ENCODE results near the gene TUBA1A. TPM values are rescaled to one million over a fixed set of nuclear protein-coding genes. Genes with fewer than 3 reads are reported as not detected.
A peak's percentile ranks its signal among the peaks of the same experiment; 100 is the strongest.

Gene TUBA1A
- total RNA-seq, 1 donor = 834 TPM

DNA sequence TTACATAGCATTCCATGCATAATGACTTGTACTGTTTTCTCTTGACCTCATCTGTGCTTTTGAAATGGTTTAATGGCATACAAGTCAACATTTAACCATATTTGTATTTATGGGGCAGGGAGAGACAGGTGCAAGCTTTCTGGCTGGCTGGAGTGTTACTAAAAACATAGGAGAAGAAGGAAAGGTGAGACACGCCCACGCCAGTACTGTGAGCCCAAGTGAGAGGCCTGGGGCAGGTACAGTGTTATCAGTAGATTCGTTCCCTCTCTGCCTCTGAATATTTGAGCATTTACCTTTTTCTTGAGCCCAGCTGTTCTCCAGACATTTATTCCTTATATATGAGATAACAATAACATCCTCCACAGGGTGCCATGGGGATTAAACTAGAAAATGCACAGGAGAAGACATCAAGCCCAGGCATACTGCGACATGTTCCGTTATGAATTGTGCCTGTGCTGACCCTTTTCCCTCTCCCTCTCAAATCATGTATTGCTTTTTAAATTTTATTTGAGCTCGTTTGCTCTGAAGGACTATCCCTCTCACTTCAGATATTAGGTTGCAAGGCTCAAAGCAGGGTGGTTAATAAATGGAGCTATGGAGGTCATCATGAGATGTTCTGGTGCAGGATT lies 41.4 kb upstream of the TUBA1A start:
- no peak for DNase-seq (ENCODE audit: low read depth)
- TF ChIP-seq, protein P1, sequence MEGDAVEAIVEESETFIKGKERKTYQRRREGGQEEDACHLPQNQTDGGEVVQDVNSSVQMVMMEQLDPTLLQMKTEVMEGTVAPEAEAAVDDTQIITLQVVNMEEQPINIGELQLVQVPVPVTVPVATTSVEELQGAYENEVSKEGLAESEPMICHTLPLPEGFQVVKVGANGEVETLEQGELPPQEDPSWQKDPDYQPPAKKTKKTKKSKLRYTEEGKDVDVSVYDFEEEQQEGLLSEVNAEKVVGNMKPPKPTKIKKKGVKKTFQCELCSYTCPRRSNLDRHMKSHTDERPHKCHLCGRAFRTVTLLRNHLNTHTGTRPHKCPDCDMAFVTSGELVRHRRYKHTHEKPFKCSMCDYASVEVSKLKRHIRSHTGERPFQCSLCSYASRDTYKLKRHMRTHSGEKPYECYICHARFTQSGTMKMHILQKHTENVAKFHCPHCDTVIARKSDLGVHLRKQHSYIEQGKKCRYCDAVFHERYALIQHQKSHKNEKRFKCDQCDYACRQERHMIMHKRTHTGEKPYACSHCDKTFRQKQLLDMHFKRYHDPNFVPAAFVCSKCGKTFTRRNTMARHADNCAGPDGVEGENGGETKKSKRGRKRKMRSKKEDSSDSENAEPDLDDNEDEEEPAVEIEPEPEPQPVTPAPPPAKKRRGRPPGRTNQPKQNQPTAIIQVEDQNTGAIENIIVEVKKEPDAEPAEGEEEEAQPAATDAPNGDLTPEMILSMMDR (IDR thresholded peaks at IDR 0.05; ENCODE audit: insufficient read depth, low read depth, low read length) = no peak

DNA sequence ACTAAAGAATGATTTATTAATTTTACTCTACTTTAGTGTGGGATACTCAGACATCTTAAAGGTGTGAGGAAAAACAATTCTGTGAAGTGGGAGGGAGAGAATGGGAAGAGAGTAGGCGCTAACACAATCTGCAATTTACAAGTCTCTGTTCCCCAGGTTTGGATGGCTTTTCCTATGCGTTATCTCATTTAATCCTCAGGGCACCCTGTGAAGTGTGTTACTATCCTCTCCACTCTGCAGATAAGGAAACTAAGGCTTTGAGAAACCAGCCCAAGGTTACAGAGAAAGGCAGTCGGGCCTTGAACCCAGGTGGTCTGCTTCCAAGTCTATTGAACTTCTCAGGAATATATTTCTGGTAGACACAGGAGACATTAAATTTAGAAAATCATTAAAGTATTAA lies 39.8 kb upstream of the TUBA1A start:
- H3K4me3 ChIP-seq (ENCODE audit: low read depth, low read length) = no peak overlapping the region
- no peak for DNase-seq (ENCODE audit: low read depth)
- TF ChIP-seq, protein P1 (IDR thresholded peaks at IDR 0.05; ENCODE audit: insufficient read depth, low read depth, low read length) = no peak

More for the DNA sequence above, 41.4 kb upstream of the TUBA1A start:
- H3K4me3 ChIP-seq (ENCODE audit: low read depth, low read length) = no peak overlapping the region

DNA sequence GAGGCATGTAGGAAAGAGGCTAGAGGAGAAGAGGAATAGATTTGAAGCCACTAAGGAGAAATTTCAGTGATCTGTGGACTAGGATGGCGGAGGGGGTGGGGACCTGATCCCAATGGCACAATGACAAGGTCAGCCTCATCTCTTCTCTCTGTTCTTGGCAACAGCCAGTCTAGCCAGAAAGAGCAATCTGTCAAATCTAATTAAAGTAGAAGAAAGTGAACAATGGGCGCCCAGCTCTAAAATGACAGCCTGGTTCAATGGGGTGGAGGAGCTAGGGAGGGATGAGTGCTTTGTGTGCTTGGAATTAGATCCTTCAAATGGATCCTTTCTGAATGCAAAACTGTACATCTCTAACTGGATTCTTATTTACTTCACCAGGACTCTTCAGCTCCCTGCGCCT lies 38.8 kb upstream of the TUBA1A start:
- no peak overlapping the region for H3K4me3 ChIP-seq (ENCODE audit: low read depth, low read length)

DNA sequence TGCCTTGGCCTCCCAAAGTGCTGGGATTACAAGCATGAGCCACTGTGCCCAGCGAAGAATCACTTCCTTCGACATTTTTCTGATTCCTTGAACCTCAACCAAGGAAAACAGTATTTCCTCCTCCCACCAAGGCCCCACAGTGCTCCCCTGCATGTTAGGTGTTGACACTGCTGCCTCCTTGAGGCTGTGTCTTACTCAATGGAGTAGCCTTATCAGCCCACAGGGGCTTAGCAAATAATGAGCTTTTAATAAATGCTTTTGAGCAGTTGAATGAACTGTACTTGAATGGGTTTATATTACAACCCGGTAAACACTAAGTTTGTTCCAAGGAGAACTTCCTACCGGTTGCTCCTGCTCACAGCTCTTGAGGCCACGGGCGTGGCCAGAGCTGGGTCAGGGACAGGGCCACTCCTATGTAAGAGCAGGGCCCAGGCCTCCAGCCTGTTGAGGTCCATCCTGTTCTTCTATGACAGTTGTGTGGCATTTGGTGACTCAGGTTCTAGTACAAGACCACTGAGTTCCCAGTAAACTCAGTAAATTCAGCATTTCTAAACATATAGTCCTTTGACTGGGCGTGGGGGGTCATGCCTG lies 36.8 kb upstream of the TUBA1A start:
- TF ChIP-seq, protein P1 (IDR thresholded peaks at IDR 0.05; ENCODE audit: insufficient read depth, low read depth, low read length) = no peak
- no peak overlapping the region for H3K4me3 ChIP-seq (ENCODE audit: low read depth, low read length)
- DNase-seq (ENCODE audit: low read depth) = peak; percentile 15

More for the DNA sequence above, 38.8 kb upstream of the TUBA1A start:
- no peak for DNase-seq (ENCODE audit: low read depth)
- TF ChIP-seq, protein P1 (IDR thresholded peaks at IDR 0.05; ENCODE audit: insufficient read depth, low read depth, low read length) = no peak

DNA sequence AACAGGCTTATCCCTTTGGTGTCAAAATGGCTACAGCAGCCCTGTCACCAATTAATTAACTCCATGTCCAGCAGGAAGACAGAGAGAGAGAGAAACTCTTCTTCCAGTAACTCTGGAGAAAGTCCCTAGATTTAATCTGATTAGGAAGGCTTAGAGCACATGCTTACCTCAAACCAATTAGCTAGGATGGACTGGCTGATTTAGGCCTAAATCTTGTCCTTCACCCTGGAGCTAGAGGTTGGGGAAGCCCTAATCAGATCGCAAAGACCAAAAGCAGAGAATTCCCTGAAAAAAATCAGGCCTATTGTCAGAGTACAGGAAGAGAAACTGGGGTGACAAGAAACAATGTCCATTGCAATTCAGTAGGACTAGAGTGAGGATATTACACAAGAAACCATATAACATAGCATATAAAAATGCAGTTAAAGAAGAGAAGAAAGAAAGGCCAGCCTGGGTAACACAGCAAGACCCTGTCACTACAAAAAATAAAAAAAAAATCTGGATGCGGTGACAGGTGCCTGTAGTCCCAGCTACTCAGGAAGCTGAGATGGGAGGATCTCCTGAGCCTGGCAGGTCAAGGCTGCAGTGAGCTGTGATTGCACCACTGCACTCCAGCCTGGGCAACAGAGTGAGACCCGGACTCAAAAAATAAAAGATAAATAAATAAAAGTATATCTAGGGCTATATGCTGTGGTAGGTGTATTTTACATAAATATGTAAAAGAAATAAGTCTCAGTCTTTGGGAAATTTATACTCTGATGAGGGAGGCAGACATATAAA lies 34.9 kb upstream of the TUBA1A start:
- TF ChIP-seq, protein P1 (IDR thresholded peaks at IDR 0.05; ENCODE audit: insufficient read depth, low read depth, low read length) = no peak
- no peak for DNase-seq (ENCODE audit: low read depth)
- H3K4me3 ChIP-seq (ENCODE audit: low read depth, low read length) = no peak overlapping the region

DNA sequence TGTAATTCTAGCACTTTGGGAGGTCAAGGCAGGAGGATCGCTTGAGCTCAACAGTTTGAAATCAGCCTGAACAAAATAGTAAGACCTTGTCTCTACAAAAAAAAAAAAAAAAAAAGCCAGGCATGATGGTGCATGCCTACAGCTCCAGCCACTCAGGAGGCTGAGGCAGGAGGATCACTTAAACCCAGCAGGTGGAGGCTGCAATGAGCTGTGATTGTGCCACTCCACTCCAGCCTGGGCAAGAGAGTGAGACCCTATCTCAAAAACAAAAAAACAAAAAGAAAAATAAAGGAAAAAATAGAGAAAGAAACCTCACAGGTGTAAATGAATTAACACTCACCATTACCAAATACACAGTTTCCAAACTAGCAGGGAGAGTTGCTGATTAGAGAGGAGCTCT lies 34.2 kb upstream of the TUBA1A start:
- TF ChIP-seq, protein P1 (IDR thresholded peaks at IDR 0.05; ENCODE audit: insufficient read depth, low read depth, low read length) = no peak
- no peak for DNase-seq (ENCODE audit: low read depth)
- H3K4me3 ChIP-seq (ENCODE audit: low read depth, low read length) = no peak overlapping the region

Measured in fibroblast of villous mesenchyme (primary cell).